Measurements from ENCODE around the gene CLCNKB.
A peak's percentile ranks its signal among the peaks of the same experiment; 100 is the strongest.
"Not testable (repeated sequence)": the region's sequence is repeated elsewhere in the genome, so short reads cannot be mapped to it uniquely, and the experiment has no call there.

Gene CLCNKB

DNA sequence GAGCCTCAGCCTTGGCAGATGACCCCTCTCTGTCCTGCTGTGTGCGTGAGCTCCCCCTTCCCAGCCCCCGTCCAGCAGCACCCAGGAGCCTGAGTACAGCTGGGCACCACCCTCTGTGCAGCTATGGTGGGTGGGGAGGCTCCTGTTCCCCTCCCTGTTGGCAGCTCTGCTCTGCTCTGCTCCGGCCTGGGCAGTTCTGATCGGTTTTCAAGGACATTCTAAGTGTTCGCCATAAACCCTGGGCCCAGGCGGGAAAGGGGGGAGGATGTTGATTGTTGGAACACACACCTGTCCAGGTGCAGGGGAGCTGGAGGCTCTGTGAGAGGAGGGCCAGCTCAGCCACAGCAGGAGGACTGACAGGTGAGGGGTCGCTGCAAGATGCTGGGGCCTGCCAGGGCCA is at the start of gene CLCNKB:
Gene CLCNKB (plus strand): TSS at position 262 of the 400 bp plus-strand sequence. CDS start 711 bp downstream, outside the sequence.
- no peak for DNase-seq (ENCODE audit: low spot score)

DNA sequence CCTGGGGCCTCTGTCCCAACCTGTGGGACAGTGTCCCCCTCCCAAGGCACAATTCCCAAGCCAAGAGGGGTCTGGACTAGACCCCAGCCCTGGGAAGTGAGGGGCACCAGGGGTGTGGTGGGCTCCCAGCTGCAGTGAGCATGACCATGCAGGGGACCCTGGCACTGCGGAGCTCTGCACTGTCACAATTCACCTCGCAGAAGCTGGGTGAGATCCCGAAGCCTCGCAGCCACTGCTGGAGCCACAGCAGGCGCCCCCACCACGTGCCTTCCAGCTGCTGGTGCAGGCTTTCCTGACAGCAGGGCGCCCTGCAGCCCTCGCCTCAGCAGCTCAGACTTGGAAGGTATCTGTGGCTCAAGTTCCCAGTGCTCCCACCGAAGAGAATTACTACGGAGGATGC is 49.5 kb upstream of the CLCNKB start:
- DNase-seq (ENCODE audit: low spot score): no peak

GRCh38 chr1:15994590-15995351 is 48.8 kb upstream of the CLCNKB start:
- DNase-seq (ENCODE audit: low spot score): peak; percentile 42

DNA sequence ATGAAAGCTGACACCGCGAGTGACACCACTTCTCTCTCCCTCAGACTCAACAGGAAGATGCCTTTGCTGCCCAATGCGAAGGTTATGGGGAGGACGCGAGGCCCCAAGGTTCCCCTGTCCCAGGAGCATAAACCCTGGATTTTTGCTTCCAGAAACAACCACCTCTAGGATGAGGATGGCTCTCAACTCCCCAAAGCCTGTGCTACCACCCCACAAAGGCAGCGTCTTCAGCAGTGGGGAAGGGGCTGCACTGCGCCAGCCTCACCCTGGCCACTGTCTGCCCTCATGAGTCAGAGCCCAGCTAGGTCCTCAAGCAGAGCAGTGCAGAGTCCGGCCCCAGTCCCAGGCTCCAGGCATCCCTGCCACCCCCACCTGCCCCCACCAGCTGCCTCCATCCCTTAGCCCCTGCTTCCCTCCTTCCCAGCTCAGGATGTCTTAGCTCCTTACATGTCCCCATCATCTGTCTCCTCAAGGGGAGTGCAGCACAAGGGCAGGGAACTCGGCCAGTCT is 46.5 kb upstream of the CLCNKB start:
- DNase-seq (ENCODE audit: low spot score): no peak

DNA sequence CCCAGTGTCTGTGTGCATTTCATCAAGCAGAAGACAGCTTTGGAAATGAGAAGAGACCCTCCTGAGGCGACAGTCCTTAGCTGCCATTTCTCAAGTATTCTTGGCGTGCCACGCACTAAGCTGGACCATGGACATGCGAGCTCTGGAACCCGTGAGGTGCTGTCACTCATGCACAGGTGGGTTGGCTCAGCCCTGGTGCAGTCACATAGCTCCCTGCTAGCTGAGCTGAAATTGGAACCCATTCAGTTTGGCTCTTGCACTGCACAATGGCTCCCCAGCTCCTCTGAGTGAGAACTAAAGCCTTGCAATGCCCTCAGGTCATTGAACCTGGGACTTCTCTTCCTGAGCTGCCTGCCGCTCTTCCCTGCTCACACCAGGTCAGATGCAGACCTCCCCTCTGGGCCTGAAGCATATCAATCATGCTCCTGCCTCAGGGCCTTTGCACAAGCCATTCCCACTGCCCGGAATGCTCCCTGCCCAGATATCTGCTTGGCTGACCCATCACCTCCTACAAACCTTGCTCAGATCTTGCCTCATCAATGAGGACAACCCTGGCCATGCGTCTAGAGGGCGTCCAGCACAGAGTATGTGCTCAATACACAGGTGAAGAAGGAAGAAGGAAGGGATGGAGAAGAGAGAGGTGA is 45.8 kb upstream of the CLCNKB start:
- no peak for DNase-seq (ENCODE audit: low spot score)

- no peak for DNase-seq (ENCODE audit: low spot score)
These were observed 44.7 kb upstream of the CLCNKB start for GRCh38 chr1:15998929-15999328.

DNA sequence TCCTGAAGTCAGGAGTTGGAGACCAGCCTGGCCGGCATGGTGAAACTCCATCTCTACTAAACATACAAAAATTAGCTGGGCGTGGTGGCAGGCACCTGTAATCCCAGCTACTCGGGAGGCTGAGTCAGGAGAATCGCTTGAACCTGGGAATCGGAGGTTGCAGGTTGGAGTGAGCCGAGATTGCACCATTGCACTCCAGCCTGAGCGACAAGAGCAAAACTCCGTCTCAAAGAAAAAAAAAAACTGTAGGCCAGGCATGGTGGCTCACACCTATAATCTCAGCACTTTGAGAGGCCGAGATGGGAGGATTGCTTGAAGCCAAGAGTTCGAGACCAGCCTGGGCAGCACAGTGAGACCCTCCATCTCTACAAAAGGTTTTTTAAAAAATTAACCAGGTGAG is 42.3 kb upstream of the CLCNKB start:
- DNase-seq (ENCODE audit: low spot score): not testable (repeated sequence)

- no peak for DNase-seq (ENCODE audit: low spot score)
These were observed 38.0 kb upstream of the CLCNKB start for GRCh38 chr1:16005597-16005996.

GRCh38 chr1:16006010-16006409 is 37.6 kb upstream of the CLCNKB start:
- no peak for DNase-seq (ENCODE audit: low spot score)

DNA sequence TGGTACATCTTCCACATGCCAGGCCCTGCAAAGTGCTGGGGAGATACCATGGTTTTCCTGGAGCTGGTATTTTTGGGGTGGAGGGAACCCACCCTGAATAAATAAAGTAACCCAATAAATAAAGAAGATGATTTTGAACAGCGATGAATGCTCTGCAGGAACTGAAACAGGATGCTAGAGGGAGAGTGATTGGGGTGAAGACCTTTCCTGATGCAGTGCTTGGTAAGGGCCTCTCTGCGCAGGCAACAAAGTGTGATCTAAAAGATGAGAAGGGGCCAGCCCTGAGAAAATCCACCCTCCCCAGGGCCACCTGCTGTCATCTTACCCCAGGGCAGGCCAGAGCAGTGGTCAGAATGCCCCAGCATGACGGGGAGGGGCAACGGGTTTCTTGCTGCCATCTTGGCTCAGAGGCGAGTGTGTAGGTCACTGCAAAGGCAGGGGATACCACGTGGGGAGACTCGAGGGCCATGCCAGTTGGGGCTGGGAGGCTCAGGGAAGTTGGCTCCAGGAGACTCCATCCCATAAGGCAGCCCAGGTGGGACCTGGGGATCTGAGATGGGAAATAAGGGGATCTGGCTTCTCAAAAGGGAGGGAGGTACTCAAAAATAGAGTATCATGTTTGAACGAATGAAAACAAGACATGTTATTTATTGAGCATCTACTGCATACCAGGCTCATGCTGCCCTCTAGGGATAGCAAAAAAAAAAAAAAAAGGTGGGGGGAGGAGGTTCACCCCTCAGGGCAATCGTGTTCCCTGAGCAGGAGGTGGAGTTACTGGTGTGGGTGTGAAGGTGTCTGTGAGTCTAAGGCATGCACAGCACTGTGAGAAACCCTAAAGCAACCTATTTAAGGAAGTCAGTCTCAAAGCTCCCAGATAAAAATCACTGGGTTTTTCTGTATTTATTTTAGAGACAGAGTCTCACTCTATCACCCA is 36.8 kb upstream of the CLCNKB start:
- peak; percentile 24 for DNase-seq (ENCODE audit: low spot score)

DNA sequence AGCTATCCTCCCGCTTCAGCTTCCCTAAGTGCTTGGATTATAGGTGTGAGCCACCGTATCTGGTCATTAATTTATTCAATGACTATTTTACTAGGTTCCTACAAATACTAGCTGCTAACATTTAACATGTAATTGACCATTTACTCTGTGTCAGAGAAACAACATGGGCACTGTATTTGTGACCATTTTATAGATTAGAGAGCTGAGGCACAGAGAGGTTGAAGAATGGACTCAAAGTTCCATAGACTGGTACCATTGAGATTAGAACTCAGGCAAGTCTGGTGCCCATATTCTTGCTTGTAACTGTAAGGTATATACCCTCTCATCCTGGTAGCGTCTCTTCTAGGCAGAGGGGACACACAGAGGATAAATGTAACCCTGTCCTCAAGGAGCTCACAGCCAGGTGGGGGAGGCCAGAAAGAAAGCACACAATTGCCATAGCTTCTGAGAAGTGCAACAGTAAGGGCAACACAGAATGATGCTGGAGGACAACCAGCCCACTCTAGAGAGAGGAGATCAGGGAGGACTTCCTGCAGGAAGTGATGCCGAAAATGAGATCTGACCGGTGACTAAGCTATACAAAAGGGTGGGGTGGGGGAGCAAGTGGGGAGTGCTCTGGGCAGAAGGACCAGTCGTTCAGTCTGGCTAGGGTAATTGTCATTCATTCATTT is 35.8 kb upstream of the CLCNKB start:
- no peak for DNase-seq (ENCODE audit: low spot score)

DNA sequence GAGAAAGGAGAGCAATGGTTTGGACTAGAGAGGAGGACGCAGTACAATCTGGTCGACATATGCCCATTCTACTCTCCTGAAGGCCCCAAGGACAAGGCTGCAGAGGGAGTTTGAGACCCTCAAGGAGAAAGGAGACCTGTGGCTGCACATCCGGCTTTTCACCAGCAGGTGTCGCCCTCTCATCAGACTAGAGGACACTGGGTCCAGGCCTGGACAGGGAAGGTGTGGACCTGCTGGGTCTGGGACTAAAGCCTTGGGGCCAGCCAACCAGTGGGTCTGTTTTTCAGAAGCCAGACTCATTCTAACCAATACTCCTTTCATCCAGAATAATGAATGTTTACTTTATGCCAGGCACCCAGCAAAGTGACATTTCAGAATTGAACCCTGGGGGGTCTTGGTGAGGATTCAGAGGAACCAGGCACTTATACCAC is 34.5 kb upstream of the CLCNKB start:
- DNase-seq (ENCODE audit: low spot score): peak; percentile 79

GRCh38 chr1:16009678-16010077 is 33.9 kb upstream of the CLCNKB start:
- no peak for DNase-seq (ENCODE audit: low spot score)

GRCh38 chr1:16010837-16011236 is 32.7 kb upstream of the CLCNKB start:
- no peak for DNase-seq (ENCODE audit: low spot score)

GRCh38 chr1:16011936-16012589 is 31.5 kb upstream of the CLCNKB start:
- no peak for DNase-seq (ENCODE audit: low spot score)

DNA sequence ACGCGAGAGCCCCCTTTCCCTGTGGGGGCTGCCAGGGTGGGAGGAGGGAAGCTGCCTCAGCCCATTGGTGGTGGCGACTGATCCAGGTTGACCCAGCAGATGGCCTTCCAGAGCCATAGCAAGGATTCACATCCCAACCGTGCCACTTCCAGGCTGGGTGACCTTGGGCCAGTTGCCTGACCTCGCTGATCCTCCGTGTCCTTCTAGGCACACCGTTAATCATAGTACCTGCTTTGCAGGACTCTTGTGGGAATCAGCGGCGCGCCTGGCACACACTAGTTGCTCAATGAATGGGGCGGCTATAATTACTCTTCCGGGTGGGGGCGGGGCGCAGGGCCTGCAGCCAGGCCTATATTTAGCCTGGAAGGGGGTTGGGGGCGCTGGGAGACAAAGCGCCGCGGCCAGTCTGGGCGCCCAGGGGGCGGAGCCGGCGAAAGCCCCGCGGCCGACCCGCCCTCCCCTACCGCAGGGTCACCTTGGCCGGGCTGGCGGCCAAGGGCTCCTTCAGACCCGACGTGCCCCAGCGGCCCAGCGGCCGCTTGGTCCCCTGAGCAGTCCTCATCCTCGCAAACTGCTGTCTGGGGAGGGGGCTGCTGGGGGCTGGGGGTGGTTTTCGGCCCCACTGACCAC is 30.9 kb upstream of the CLCNKB start:
- DNase-seq (ENCODE audit: low spot score): peak; percentile 5

DNA sequence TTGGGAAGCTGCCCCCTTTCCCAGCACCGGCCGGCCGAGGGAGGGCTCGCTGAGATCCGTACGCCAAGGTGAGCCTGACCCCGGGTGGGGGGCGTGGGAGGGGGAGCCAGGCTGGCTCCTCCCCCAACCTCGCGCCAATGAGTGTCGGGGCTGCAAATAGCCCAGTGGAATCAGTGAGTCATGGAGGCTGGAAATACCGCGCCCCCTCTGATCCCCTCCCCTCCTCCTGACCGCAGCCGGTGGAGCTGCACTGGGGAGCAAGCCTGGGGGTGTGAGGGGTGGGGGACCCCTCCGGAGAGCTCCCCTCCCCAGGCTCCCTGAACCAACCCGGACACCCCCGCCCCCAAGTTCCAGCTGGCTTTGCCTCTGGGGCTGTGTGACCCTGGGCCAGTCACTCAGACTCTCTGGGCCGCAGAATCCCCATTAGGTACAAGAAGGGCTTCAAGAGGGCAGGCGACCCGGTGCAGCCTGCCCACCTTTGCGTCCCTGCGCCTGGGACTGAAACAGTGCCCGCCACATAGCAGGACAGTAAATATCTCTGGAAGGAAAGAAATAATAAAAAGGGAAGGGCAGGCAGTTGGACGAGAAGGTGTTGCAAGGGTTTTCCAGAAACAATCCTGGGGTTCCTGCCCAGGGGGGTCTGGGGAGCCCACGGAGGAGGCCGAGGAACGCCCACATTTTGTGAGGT is 30.2 kb upstream of the CLCNKB start:
- DNase-seq (ENCODE audit: low spot score): peak; percentile 12

- no peak for DNase-seq (ENCODE audit: low spot score)
These were observed 29.7 kb upstream of the CLCNKB start for GRCh38 chr1:16013908-16014258.

DNA sequence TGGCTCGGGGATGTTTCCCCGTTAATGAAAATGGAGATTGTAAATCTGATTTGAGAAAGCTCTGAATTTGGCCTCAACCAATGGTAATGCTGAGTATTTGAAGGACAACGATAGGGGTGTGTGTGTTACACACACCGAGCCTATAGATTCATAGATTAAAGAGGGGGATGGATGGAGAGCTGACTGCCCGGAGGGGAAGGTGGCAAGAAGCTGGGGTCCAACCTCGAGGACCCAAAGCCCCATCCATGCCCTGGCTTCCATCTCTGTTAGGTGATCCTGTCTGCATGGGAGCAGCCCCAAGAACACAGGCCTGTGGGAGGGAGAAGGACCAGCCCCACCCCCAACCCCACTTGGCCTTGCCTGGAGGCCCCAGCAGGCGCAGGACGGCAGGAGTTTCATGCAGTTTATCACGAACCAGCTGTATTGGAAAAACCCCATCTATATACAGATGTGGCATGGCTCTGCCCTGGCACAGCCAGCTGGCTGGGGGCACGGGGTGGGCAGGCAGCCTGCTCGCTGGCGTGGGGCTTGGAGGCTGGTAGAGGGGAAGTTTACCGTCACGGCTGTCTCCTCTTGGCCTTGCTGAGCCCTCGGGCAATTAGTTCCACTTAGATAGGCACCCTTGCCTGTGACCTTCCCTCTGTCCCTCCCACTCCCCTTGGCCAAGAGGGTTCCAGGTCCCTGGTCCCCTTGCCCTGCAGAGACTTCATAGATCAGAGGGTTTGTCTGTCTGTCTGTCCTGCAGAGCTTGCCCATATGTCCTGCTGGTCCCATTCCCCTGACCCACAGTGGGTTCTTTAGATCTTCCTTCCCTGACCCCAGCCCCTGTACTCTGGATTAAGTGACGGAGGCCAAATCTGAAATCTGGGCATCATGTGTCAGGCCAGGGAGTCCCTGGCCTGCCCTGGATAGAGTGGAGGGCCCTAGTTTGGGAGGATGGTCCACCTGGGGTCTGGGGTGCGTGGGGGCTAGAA is 28.8 kb upstream of the CLCNKB start:
- no peak for DNase-seq (ENCODE audit: low spot score)
